Measurements from ENCODE around the gene RAB5B. TPM values are rescaled to one million over a fixed set of nuclear protein-coding genes. Genes with fewer than 3 reads are reported as not detected.

RAB5B gene
- total RNA-seq, 3 donors from 2014 or later, result 131 to 179 (median 173) TPM

GRCh38 chr12:56029166-56029519, 55.3 kb downstream of the RAB5B start:
- intact Hi-C loops (cut with DNase I, micrococcal nuclease), result no loop called here
- no peaks in the 10 kb centered on the region for H3K36me3 ChIP-seq (ENCODE audit: low read depth)

DNA sequence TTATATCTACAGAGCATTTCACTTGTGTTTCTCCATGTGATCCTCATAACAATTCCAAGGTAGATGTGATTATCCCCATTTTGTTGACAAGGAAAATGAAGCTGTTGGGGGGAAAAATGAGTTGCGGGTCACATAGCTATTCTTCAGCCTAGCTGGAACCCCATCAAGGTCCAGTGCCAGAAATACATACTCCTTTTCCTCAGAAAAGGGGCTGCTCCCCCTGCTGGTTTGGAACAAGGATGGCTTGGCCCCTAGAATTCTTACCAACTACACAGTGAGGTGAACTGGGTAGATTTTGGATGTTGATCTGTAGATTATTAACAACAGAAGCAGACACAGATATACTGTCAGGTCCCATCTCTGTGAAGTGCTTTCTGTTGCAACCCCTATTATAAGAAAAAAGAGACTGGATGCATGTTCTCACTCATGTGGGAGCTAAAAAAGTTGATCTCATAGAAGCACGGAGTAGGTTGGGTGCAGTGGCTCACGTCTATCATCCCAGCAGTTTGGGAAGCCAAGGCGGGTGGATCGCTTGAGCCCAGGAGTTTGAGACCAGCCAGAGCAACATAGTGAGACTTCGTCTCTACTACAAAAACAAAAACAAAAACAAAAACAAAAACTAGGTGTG, 55.9 kb downstream of the RAB5B start:
- intact Hi-C loops (cut with DNase I, micrococcal nuclease), result loop anchor here in 1 of 2 donors (5.0 kb wide), 1 partner anchor 37 kb away; no protein-coding TSS in a partner anchor
- no peaks in the 10 kb centered on the region for H3K36me3 ChIP-seq (ENCODE audit: low read depth)
- ATAC-seq, result peak; percentile 74

More at GRCh38 chr12:56029166-56029519, 55.3 kb downstream of the RAB5B start:
- DNase-seq (no peak), ATAC-seq (no peak)
- no peak for TF ChIP-seq CTCF (IDR thresholded peaks at IDR 0.05)
- Histone ChIP-seq H3K4me1 (ENCODE audit: low read depth) (no peaks in the 10 kb centered on the region), H3K9me3 (no peaks in the 10 kb centered on the region), H3K4me3 (no peak overlapping the region)

GRCh38 chr12:56031987-56032386, 58.1 kb downstream of the RAB5B start:
- Histone ChIP-seq H3K4me1 (ENCODE audit: low read depth) (no peaks in the 10 kb centered on the region), H3K4me3 (no peak overlapping the region), H3K36me3 (ENCODE audit: low read depth) (no peaks in the 10 kb centered on the region), H3K9me3 (no peaks in the 10 kb centered on the region)
- no peak for TF ChIP-seq CTCF (IDR thresholded peaks at IDR 0.05)
- intact Hi-C loops (cut with DNase I, micrococcal nuclease), result loop anchor here in 1 of 2 donors (5.0 kb wide), 1 partner anchor 40 kb away; no protein-coding TSS in a partner anchor
- ATAC-seq, result no peak
- DNase-seq, result no peak

More for the DNA sequence above, 55.9 kb downstream of the RAB5B start:
- DNase-seq, result peak in 1 of 3 donors; percentile 62
- Histone ChIP-seq H3K9me3 (no peaks in the 10 kb centered on the region), H3K4me1 (ENCODE audit: low read depth) (no peaks in the 10 kb centered on the region), H3K4me3 (no peak overlapping the region)
- TF ChIP-seq CTCF (IDR thresholded peaks at IDR 0.05), result peak; percentile 55

DNA sequence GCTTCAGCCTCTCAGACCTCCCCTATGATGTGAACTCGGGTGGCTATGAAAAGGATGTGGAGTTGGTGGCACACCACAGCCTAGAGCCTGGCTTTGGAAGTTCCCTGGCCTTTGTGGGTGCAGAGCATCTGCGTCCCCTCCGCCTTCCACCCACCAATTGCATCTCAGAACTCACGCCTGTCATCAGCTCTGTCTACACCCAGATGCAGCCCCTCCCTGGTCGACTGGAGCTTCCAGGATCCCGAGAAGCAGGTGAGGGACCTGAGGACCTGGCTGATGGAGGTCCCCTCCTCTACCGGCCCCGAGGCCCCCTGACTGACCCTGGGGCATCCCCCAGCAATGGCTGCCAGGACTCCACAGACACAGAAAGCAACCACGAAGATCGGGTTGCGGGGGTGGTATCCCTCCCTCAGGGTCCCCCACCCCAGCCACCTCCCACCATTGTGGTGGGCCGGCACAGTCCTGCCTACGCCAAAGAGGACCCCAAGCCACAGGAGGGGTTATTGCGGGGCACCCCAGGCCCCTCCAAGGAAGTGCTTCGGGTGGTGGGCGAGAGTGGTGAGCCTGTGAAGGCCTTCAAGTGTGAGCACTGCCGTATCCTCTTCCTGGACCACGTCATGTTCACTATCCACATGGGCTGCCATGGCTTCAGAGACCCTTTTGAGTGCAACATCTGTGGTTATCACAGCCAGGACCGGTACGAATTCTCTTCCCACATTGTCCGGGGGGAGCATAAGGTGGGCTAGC, 60.9 kb downstream of the RAB5B start:
- H3K4me3 ChIP-seq, result no peak overlapping the region
- no peak for TF ChIP-seq CTCF (IDR thresholded peaks at IDR 0.05)
- ATAC-seq (no peak), DNase-seq (no peak)
- no peaks in the 10 kb centered on the region for H3K4me1 ChIP-seq (ENCODE audit: low read depth)
- H3K9me3 ChIP-seq, result no peaks in the 10 kb centered on the region
- no peaks in the 10 kb centered on the region for H3K36me3 ChIP-seq (ENCODE audit: low read depth)
- intact Hi-C loops (cut with DNase I, micrococcal nuclease), result loop anchor here in 1 of 2 donors (5.0 kb wide), 1 partner anchor 42 kb away; no protein-coding TSS in a partner anchor

- Histone ChIP-seq H3K4me1 (ENCODE audit: low read depth) (peaks cover 3% of the 10 kb centered on the region), H3K36me3 (ENCODE audit: low read depth) (no peaks in the 10 kb centered on the region), H3K9me3 (no peaks in the 10 kb centered on the region), H3K4me3 (no peak overlapping the region)
- ATAC-seq (no peak), DNase-seq (no peak)
- no peak for TF ChIP-seq CTCF (IDR thresholded peaks at IDR 0.05)
- intact Hi-C loops (cut with DNase I, micrococcal nuclease), result no loop called here
Observed at GRCh38 chr12:56037161-56037560, 63.3 kb downstream of the RAB5B start.
